Measurements from ENCODE around the gene FLAD1.

DNA sequence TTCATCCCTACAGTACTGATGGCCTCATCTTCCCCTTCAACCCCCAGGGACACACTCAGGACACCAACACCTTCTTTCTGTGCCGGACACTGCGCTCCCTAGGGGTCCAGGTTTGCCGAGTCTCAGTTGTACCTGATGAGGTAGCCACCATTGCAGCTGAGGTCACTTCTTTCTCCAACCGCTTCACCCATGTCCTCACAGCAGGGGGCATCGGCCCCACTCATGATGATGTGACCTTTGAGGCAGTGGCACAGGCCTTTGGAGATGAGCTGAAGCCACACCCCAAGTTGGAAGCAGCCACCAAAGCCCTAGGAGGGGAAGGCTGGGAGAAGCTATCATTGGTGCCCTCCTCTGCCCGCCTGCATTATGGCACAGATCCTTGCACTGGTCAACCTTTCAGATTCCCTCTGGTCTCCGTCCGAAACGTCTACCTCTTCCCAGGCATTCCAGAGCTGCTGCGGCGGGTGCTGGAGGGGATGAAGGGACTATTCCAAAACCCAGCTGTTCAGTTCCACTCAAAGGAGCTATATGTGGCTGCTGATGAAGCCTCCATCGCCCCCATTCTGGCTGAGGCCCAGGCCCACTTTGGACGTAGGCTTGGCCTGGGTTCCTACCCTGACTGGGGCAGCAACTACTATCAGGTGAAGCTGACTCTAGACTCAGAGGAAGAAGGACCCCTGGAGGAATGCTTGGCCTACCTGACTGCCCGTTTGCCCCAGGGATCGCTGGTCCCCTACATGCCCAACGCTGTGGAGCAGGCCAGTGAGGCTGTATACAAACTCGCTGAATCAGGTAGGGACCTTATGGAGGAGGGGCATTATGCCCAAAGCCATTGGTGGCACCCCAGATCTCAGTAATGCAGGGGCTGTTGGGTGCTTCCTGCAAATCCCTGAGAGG, 5.2 kb downstream of the FLAD1 start:
- TF ChIP-seq, protein P1, sequence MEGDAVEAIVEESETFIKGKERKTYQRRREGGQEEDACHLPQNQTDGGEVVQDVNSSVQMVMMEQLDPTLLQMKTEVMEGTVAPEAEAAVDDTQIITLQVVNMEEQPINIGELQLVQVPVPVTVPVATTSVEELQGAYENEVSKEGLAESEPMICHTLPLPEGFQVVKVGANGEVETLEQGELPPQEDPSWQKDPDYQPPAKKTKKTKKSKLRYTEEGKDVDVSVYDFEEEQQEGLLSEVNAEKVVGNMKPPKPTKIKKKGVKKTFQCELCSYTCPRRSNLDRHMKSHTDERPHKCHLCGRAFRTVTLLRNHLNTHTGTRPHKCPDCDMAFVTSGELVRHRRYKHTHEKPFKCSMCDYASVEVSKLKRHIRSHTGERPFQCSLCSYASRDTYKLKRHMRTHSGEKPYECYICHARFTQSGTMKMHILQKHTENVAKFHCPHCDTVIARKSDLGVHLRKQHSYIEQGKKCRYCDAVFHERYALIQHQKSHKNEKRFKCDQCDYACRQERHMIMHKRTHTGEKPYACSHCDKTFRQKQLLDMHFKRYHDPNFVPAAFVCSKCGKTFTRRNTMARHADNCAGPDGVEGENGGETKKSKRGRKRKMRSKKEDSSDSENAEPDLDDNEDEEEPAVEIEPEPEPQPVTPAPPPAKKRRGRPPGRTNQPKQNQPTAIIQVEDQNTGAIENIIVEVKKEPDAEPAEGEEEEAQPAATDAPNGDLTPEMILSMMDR (IDR thresholded peaks at IDR 0.05): no peak
- TF ChIP-seq POLR2AphosphoS5 (IDR thresholded peaks at IDR 0.05): no peak

All from gastroesophageal sphincter (tissue), 3 donors.